D721Med (cell line): ENCODE results near the gene JAM3.
"Not testable (repeated sequence)": the region's sequence is repeated elsewhere in the genome, so short reads cannot be mapped to it uniquely, and the experiment has no call there.

Experiments
- DNase-seq: peaks from one replicate; pipeline ENCODE4 v3.0.0; 2011; ENCODE audit warnings: low spot score; ENCODE audit not compliant: insufficient read length
- FAIRE-seq: peaks from 2 replicates; lab custom pipeline; 2011; peaks lifted over from hg19 to GRCh38; lab: Jason Lieb, UNC
- CTCF ChIP-seq: IDR thresholded peaks from 2 replicates; pipeline ENCODE4 v1.5.1; 2012; ENCODE audit warnings: mild to moderate bottlenecking, control low read depth; ENCODE audit not compliant: insufficient read depth; ENCODE audit errors: missing control alignments

The JAM3 gene

GRCh38 chr11:134072844-134073243, 4.0 kb downstream of the JAM3 start:
- TF ChIP-seq CTCF, result no peak
- no peak for DNase-seq
- FAIRE-seq, result no peak

DNA sequence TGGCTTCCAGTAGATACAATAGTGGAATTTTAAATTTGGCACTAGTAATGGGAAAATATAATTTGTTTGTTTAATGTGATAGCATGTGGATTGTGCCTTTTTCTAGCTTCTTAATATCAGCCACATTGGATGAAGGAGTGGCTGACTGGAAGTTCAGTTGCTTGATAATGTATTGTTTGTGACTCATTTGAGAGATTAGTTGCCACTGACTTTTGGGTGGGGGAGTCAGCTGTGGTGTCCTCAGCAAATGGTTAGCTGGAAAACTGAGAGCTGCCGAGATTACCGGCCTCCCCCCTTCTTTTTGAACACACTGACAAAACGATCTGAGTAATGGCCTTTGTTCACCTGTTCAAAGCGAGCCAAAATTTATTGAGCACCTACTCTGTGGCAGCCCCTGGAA, 5.5 kb downstream of the JAM3 start:
- DNase-seq (no peak), FAIRE-seq (no peak)

DNA sequence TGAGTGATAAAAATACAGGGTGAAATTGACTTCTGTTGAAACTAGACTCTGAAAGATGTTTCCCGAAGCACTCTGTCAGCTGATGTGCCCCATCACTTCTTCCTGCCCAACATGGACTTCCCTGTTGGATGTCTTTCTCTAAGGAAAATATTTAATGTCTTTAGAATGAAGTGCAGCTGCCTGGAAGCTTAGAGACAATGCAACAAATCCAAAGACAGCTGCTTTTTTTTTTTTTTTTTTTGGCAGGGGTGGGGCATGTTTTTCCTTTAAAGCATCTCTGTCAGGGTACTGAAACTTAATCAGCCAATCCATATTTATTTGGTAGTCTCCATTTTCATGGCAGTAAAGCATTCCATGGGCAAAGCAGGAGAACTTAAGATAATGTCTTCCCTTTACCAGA, 5.9 kb downstream of the JAM3 start:
- TF ChIP-seq CTCF, result no peak
- no peak for FAIRE-seq

More for the DNA sequence above, 5.5 kb downstream of the JAM3 start:
- TF ChIP-seq CTCF, result no peak

DNA sequence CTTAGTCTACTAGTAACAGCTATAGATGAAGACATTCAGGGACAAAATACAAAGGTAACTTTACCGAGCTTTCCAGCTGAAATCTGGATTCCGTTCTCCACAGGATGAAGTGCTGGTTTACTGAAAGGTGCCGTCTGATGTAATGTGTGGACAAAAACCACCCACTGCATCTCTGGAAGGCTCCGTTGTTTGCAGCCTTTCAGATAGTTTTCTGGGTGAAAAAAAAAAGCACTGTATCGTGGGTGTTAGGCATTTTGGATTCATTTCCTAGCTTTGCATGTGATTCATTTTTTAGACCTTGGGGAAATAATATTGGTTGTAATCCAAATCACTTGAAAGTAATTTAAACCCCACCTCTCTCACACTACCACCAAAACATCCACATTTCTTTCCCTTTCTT, 10.4 kb downstream of the JAM3 start:
- no peak for FAIRE-seq
- TF ChIP-seq CTCF, result no peak

More for the DNA sequence above, 5.9 kb downstream of the JAM3 start:
- DNase-seq, result no peak

GRCh38 chr11:134081258-134081657, 12.4 kb downstream of the JAM3 start:
- DNase-seq, FAIRE-seq: not testable (repeated sequence)

More for the DNA sequence above, 10.4 kb downstream of the JAM3 start:
- no peak for DNase-seq

GRCh38 chr11:134082990-134083389, 14.1 kb downstream of the JAM3 start:
- no peak for FAIRE-seq
- DNase-seq, result no peak
- no peak for TF ChIP-seq CTCF

DNA sequence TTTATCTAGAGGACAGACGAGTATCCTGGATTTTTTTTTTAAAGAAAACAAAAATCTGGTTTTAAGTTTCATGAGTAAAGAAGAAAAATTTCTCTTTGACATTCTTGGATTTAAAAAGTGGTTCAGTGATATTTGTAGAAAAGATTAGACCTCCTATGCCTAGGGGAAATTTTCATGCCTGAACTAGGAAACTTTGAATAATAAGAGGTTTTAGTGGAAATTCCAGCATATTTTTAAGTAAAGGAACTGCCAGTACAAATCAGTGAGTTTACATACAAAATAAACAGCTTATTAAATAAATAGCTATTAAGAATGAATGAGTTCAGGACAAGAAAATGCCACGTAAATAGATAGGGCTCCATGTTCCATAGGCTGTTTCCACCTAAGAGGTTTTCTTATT, 17.5 kb downstream of the JAM3 start:
- DNase-seq, result no peak
- no peak for TF ChIP-seq CTCF
- no peak for FAIRE-seq

GRCh38 chr11:134092006-134092405, 23.1 kb downstream of the JAM3 start:
- DNase-seq, FAIRE-seq: not testable (repeated sequence)
